ENCODE results near the gene CLCNKA.

CLCNKA gene

DNA sequence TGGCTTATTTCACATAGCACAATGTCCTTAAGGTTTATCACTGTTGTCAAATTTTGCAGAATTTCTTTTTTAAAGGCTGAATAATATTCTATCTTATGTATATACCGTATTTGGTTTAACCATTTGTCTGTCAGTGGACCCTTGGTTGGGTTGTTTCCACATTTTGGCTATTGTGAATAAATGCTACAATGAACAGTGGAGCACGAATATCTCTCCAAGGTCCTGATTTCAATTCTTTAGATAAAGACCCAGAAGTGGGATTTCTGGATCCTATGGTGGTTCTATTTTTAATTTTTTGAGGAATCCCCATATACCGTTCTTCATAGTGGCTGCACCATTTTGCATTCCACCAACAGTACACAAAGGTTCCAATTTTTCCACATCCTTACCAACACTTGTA, 40.2 kb upstream of the CLCNKA start:
- no peaks in the 10 kb centered on the region for H3K79me2 ChIP-seq (ENCODE audit: low read length)
- no peak overlapping the region for H3K9ac ChIP-seq (ENCODE audit: low read length)
- no peak overlapping the region for H3K4me3 ChIP-seq (ENCODE audit: low read length)
- H3K9me2 ChIP-seq (replicated peaks; ENCODE audit: insufficient read depth, low read length) = no peaks in the 10 kb centered on the region
- no peaks in the 10 kb centered on the region for H3F3A ChIP-seq (ENCODE audit: insufficient read depth, low read length)
- DNase-seq = no peak
- H3K9me3 ChIP-seq (replicated peaks; ENCODE audit: insufficient read depth, low read length) = no peaks in the 10 kb centered on the region
- H3K36me3 ChIP-seq (replicated peaks; ENCODE audit: insufficient read depth, low read length) = no peaks in the 10 kb centered on the region
- no peaks in the 10 kb centered on the region for H3K4me1 ChIP-seq (ENCODE audit: low read length)
- TF ChIP-seq EZH2 (optimal IDR thresholded peaks at IDR 0.05; ENCODE audit: low read depth, low read length) (no peak), EZH2phosphoT487 (IDR thresholded peaks at IDR 0.05; ENCODE audit: low read length) (no peak)
- TF ChIP-seq, protein P1, sequence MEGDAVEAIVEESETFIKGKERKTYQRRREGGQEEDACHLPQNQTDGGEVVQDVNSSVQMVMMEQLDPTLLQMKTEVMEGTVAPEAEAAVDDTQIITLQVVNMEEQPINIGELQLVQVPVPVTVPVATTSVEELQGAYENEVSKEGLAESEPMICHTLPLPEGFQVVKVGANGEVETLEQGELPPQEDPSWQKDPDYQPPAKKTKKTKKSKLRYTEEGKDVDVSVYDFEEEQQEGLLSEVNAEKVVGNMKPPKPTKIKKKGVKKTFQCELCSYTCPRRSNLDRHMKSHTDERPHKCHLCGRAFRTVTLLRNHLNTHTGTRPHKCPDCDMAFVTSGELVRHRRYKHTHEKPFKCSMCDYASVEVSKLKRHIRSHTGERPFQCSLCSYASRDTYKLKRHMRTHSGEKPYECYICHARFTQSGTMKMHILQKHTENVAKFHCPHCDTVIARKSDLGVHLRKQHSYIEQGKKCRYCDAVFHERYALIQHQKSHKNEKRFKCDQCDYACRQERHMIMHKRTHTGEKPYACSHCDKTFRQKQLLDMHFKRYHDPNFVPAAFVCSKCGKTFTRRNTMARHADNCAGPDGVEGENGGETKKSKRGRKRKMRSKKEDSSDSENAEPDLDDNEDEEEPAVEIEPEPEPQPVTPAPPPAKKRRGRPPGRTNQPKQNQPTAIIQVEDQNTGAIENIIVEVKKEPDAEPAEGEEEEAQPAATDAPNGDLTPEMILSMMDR (IDR thresholded peaks at IDR 0.05; ENCODE audit: low read length) = no peak
- H3K27me3 ChIP-seq (replicated peaks; ENCODE audit: insufficient read depth, low read length) = peaks cover 17% of the 10 kb centered on the region; the same call in 1 of the 2 replicates
- H4K20me1 ChIP-seq (ENCODE audit: insufficient read depth, low read length) = no peaks in the 10 kb centered on the region
- no peak overlapping the region for H3K27ac ChIP-seq (ENCODE audit: low read length)
- H2AFZ ChIP-seq (ENCODE audit: low read length) = no peak overlapping the region
- no peak overlapping the region for H3K4me2 ChIP-seq (ENCODE audit: low read depth, low read length)

DNA sequence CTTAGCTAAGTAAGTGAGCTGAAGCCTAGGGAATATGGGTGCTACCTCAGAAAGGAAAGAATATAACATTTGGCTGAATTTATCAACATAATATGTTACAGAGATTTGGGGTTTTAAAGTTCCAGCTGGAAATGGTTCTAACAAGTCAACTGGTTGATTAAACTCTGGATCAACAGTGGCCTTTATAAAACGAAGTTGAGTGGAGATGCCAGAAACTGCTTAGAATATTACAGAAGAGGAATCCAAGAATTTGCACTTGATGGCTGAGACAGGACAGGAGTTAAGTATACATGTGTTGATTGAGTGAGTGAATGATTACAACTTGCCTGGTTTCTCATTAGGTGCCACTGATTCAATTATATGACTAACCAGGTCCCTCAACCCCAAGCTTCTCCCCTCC, 38.6 kb upstream of the CLCNKA start:
- Histone ChIP-seq H3K36me3 (replicated peaks; ENCODE audit: insufficient read depth, low read length) (no peaks in the 10 kb centered on the region), H3K9me2 (replicated peaks; ENCODE audit: insufficient read depth, low read length) (no peaks in the 10 kb centered on the region), H3F3A (ENCODE audit: insufficient read depth, low read length) (no peaks in the 10 kb centered on the region), H3K79me2 (ENCODE audit: low read length) (no peaks in the 10 kb centered on the region), H3K27ac (ENCODE audit: low read length) (no peak overlapping the region), H4K20me1 (ENCODE audit: insufficient read depth, low read length) (no peaks in the 10 kb centered on the region), H3K4me3 (ENCODE audit: low read length) (no peak overlapping the region), H3K27me3 (replicated peaks; ENCODE audit: insufficient read depth, low read length) (peaks cover 22% of the 10 kb centered on the region), H3K9ac (ENCODE audit: low read length) (no peak overlapping the region), H3K9me3 (replicated peaks; ENCODE audit: insufficient read depth, low read length) (no peaks in the 10 kb centered on the region), H2AFZ (ENCODE audit: low read length) (no peak overlapping the region), H3K4me1 (ENCODE audit: low read length) (no peaks in the 10 kb centered on the region), H3K4me2 (ENCODE audit: low read depth, low read length) (no peak overlapping the region)
- DNase-seq = no peak
- TF ChIP-seq EZH2 (optimal IDR thresholded peaks at IDR 0.05; ENCODE audit: low read depth, low read length) = no peak
- TF ChIP-seq, protein P1 (IDR thresholded peaks at IDR 0.05; ENCODE audit: low read length) = no peak
- no peak for TF ChIP-seq EZH2phosphoT487 (IDR thresholded peaks at IDR 0.05; ENCODE audit: low read length)

DNA sequence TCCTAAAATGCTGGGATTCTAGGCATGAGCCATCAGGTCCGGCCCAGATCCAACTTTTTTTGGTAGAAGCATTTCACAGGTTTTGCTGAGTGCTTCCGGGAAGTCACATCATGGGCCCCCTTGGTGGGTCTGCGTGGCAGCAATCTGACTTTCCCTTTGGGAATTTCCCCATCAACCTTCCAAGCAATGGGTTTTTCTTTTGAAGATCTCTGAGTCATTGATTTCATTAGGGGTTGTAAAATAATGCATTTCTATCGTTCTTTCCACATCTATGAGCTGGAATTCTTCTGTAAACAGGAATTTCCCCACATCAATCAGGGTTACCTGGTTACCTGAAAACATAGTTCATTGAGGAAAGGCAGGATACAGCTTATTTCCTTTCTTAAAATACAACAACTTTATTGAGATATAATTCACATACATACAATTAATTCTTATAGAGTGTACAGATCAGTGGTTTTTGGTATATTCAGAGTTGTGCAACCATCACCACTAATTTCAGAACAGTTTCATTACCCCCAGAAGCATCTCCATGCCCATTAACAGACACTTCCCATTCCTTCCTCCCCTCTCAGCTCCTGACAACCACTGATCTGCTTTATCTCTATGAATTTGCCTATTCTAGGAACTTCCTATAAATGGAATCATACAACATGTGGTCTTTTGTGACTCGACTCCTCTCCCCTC, 36.1 kb upstream of the CLCNKA start:
- no peaks in the 10 kb centered on the region for H3K9me2 ChIP-seq (replicated peaks; ENCODE audit: insufficient read depth, low read length)
- H3K4me2 ChIP-seq (ENCODE audit: low read depth, low read length) = no peak overlapping the region
- no peak overlapping the region for H3K27ac ChIP-seq (ENCODE audit: low read length)
- H3K4me3 ChIP-seq (ENCODE audit: low read length) = no peak overlapping the region
- H3K4me1 ChIP-seq (ENCODE audit: low read length) = no peaks in the 10 kb centered on the region
- no peak overlapping the region for H2AFZ ChIP-seq (ENCODE audit: low read length)
- H4K20me1 ChIP-seq (ENCODE audit: insufficient read depth, low read length) = no peaks in the 10 kb centered on the region
- no peaks in the 10 kb centered on the region for H3K9me3 ChIP-seq (replicated peaks; ENCODE audit: insufficient read depth, low read length)
- no peak for DNase-seq
- H3K27me3 ChIP-seq (replicated peaks; ENCODE audit: insufficient read depth, low read length) = peaks cover 44% of the 10 kb centered on the region
- no peaks in the 10 kb centered on the region for H3F3A ChIP-seq (ENCODE audit: insufficient read depth, low read length)
- no peaks in the 10 kb centered on the region for H3K79me2 ChIP-seq (ENCODE audit: low read length)
- H3K9ac ChIP-seq (ENCODE audit: low read length) = no peak overlapping the region
- no peak for TF ChIP-seq EZH2 (optimal IDR thresholded peaks at IDR 0.05; ENCODE audit: low read depth, low read length)
- no peak for TF ChIP-seq EZH2phosphoT487 (IDR thresholded peaks at IDR 0.05; ENCODE audit: low read length)
- TF ChIP-seq, protein P1 (IDR thresholded peaks at IDR 0.05; ENCODE audit: low read length) = no peak
- H3K36me3 ChIP-seq (replicated peaks; ENCODE audit: insufficient read depth, low read length) = no peaks in the 10 kb centered on the region
